Retinal pigment epithelial cell (primary cell): ENCODE results near the gene TMEM143.
"Not testable (repeated sequence)": the region's sequence is repeated elsewhere in the genome, so short reads cannot be mapped to it uniquely, and the experiment has no call there.

ENCODE experiments used
- DNase-seq: peaks from one replicate; pipeline ENCODE4 v3.0.0-alpha.2; 2010; ENCODE audit warnings: low read depth
- H3K4me3 ChIP-seq: 2 replicates; pipeline ENCODE4 v1.5.1; 2011; ENCODE audit warnings: mild to moderate bottlenecking, low read length, control low read depth, moderate library complexity
- CTCF ChIP-seq: conservative IDR thresholded peaks from 2 replicates; pipeline ENCODE4 v1.5.1; 2011; ENCODE audit warnings: low read depth, low read length, control low read depth, inconsistent platforms

The TMEM143 gene

GRCh38 chr19:48315712-48316111, 48.0 kb downstream of the TMEM143 start:
- DNase-seq: no peak
- no peak overlapping the region for H3K4me3 ChIP-seq
- TF ChIP-seq CTCF: no peak

GRCh38 chr19:48311384-48311783, 52.4 kb downstream of the TMEM143 start:
- TF ChIP-seq CTCF: no peak
- no peak overlapping the region for H3K4me3 ChIP-seq
- DNase-seq: no peak

GRCh38 chr19:48310227-48310626, 53.5 kb downstream of the TMEM143 start:
- H3K4me3 ChIP-seq: no peak overlapping the region
- TF ChIP-seq CTCF: no peak
- DNase-seq: no peak

GRCh38 chr19:48309731-48310130, 54.0 kb downstream of the TMEM143 start:
- DNase-seq, H3K4me3 ChIP-seq: not testable (repeated sequence)

GRCh38 chr19:48308631-48309586, 54.8 kb downstream of the TMEM143 start:
- TF ChIP-seq CTCF: peak; percentile 32
- H3K4me3 ChIP-seq: no peak overlapping the region
- DNase-seq: no peak

- TF ChIP-seq CTCF: no peak
- no peak overlapping the region for H3K4me3 ChIP-seq
- DNase-seq: no peak
Observed at GRCh38 chr19:48303866-48304265, 59.9 kb downstream of the TMEM143 start.

- no peak for DNase-seq
- H3K4me3 ChIP-seq: no peak overlapping the region
- no peak for TF ChIP-seq CTCF
Observed at GRCh38 chr19:48303367-48303766, 60.4 kb downstream of the TMEM143 start.
